ENCODE measurements around the gene PPP1R9B. TPM values are rescaled to one million over a fixed set of nuclear protein-coding genes. Genes with fewer than 3 reads are reported as not detected.

Gene PPP1R9B
- polyA plus RNA-seq, 1 donor (not counting 4 experiments of a cell fraction or from before 2014, with no cell fraction given), result 16.1 TPM

DNA sequence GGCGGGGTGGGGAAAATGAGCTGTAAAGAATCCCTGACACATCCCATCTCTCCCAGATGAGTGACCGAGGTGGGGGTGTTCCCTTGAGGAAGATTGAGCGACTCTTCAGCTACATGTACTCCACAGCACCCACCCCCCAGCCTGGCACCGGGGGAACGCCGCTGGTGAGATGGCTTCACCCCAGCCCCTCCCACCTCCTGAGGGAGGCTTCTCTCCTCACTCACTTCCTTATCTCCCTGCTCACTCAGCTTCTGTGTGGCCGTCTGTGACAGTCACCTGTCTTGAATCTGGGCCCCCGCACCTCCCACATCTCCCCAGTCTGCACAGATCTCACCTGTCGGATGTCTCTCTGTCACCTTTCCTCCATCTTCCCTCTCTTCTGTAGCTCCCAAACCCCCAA, 41.9 kb downstream of the PPP1R9B start:
- dilution Hi-C loops (cut with MboI; ENCODE audit: extremely low pct_ligation_motif_present, low sequenced_read_pairs), result no loop called here
- H3K36me3 ChIP-seq (ENCODE audit: control insufficient read depth in 2 of 2, extremely low read depth in 1 of 2, insufficient read depth in 2 of 2, low read length in 2 of 2), result peaks cover 0 to 2% of the 10 kb centered on the region in 2 experiments
- H3K9me3 ChIP-seq (ENCODE audit: control insufficient read depth, low read depth, low read length), result no peaks in the 10 kb centered on the region
- H3K9ac ChIP-seq (ENCODE audit: control insufficient read depth, extremely low read depth, insufficient read depth, low read length), result no peak overlapping the region
- no peaks in the 10 kb centered on the region for H3K79me2 ChIP-seq (ENCODE audit: control insufficient read depth, insufficient read depth, low read length)
- peak overlapping the region; percentile 10 for H3K4me2 ChIP-seq (ENCODE audit: control insufficient read depth, extremely low read depth, insufficient read depth, low read depth, low read length)
- no peaks in the 10 kb centered on the region for H3K27me3 ChIP-seq (ENCODE audit: control insufficient read depth, extremely low read depth, insufficient read depth, low read length)
- H4K20me1 ChIP-seq (ENCODE audit: control insufficient read depth, extremely low read depth, insufficient read depth, low read length), result no peaks in the 10 kb centered on the region
- peaks cover 28% of the 10 kb centered on the region for H3K4me1 ChIP-seq (ENCODE audit: control insufficient read depth, extremely low read depth, insufficient read depth, low read length)
- H2AFZ ChIP-seq (ENCODE audit: control insufficient read depth, low read length), result no peak overlapping the region
- no peaks in the 10 kb centered on the region for H3K9me1 ChIP-seq (ENCODE audit: control insufficient read depth, extremely low read depth, insufficient read depth, low read length)
- no peak for TF ChIP-seq EZH2 (IDR thresholded peaks at IDR 0.05; ENCODE audit: low read length)
- TF ChIP-seq, protein P1, sequence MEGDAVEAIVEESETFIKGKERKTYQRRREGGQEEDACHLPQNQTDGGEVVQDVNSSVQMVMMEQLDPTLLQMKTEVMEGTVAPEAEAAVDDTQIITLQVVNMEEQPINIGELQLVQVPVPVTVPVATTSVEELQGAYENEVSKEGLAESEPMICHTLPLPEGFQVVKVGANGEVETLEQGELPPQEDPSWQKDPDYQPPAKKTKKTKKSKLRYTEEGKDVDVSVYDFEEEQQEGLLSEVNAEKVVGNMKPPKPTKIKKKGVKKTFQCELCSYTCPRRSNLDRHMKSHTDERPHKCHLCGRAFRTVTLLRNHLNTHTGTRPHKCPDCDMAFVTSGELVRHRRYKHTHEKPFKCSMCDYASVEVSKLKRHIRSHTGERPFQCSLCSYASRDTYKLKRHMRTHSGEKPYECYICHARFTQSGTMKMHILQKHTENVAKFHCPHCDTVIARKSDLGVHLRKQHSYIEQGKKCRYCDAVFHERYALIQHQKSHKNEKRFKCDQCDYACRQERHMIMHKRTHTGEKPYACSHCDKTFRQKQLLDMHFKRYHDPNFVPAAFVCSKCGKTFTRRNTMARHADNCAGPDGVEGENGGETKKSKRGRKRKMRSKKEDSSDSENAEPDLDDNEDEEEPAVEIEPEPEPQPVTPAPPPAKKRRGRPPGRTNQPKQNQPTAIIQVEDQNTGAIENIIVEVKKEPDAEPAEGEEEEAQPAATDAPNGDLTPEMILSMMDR (optimal IDR thresholded peaks at IDR 0.05 in 1 of 3, IDR thresholded peaks at IDR 0.05 in 1 of 3, conservative IDR thresholded peaks at IDR 0.05 in 1 of 3; ENCODE audit: extremely low read depth in 1 of 3, insufficient read depth in 2 of 3, low read length in 3 of 3), result no peak
- no peak for FAIRE-seq
- H3K27ac ChIP-seq (ENCODE audit: control insufficient read depth, insufficient read depth, low read length), result no peak overlapping the region
- no peak overlapping the region for H3K4me3 ChIP-seq (ENCODE audit: control insufficient read depth in 2 of 3, extremely low read depth in 1 of 3, insufficient read depth in 2 of 3, low read depth in 1 of 3, low read length in 3 of 3)
- no peak for DNase-seq (ENCODE audit: low read depth, low spot score)

DNA sequence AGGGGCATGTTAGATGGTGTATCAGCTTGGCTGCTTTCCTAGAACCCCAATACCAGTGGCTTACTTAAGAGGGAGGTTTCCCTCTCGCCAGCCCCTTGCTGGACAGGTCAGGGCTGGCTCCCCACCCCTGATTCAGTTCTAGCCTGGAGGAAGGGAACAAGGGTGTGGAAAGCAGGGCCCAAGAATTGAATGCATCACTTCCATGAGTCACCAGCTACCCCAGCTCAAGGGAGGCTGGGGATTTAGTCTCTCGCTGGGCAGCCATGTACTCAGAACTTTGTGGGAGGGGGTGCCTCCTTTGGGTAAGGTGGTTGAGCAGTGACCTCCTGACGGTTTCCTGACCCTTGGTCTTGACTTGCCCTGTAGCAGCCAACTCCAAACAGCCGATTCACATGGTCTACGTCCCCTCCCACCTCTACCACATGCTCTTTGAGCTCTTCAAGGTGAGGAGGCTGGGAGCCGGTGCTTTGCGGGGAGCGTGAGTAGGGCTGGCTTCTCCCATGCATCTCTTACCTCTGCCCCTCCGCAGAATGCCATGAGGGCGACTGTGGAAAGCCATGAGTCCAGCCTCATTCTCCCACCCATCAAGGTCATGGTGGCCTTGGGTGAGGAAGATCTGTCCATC, 42.6 kb downstream of the PPP1R9B start:
- peaks cover 24% of the 10 kb centered on the region for H3K4me1 ChIP-seq (ENCODE audit: control insufficient read depth, extremely low read depth, insufficient read depth, low read length)

More for the DNA sequence above, 42.6 kb downstream of the PPP1R9B start:
- peak; percentile 94 for FAIRE-seq
- Histone ChIP-seq H3K4me2 (ENCODE audit: control insufficient read depth, extremely low read depth, insufficient read depth, low read depth, low read length) (peak overlapping the region; percentile 80), H3K4me3 (ENCODE audit: control insufficient read depth in 2 of 3, extremely low read depth in 1 of 3, insufficient read depth in 2 of 3, low read depth in 1 of 3, low read length in 3 of 3) (no peak overlapping the region), H3K9me3 (ENCODE audit: control insufficient read depth, low read depth, low read length) (no peaks in the 10 kb centered on the region), H3K36me3 (ENCODE audit: control insufficient read depth in 2 of 2, extremely low read depth in 1 of 2, insufficient read depth in 2 of 2, low read length in 2 of 2) (peaks cover 0 to 2% of the 10 kb centered on the region in 2 experiments), H4K20me1 (ENCODE audit: control insufficient read depth, extremely low read depth, insufficient read depth, low read length) (no peaks in the 10 kb centered on the region), H3K79me2 (ENCODE audit: control insufficient read depth, insufficient read depth, low read length) (no peaks in the 10 kb centered on the region), H3K27me3 (ENCODE audit: control insufficient read depth, extremely low read depth, insufficient read depth, low read length) (no peaks in the 10 kb centered on the region), H3K9me1 (ENCODE audit: control insufficient read depth, extremely low read depth, insufficient read depth, low read length) (no peaks in the 10 kb centered on the region), H3K27ac (ENCODE audit: control insufficient read depth, insufficient read depth, low read length) (peak overlapping the region; percentile 38), H3K9ac (ENCODE audit: control insufficient read depth, extremely low read depth, insufficient read depth, low read length) (no peak overlapping the region), H2AFZ (ENCODE audit: control insufficient read depth, low read length) (no peak overlapping the region)
- dilution Hi-C loops (cut with MboI; ENCODE audit: extremely low pct_ligation_motif_present, low sequenced_read_pairs), result no loop called here
- TF ChIP-seq, protein P1 (optimal IDR thresholded peaks at IDR 0.05 in 1 of 3, IDR thresholded peaks at IDR 0.05 in 1 of 3, conservative IDR thresholded peaks at IDR 0.05 in 1 of 3; ENCODE audit: extremely low read depth in 1 of 3, insufficient read depth in 2 of 3, low read length in 3 of 3), result no peak
- DNase-seq (ENCODE audit: low read depth, low spot score), result no peak
